HG03432 (cell line): ENCODE measurements around the gene SERPINB10.

Experiments used
- ATAC-seq: cut with Tn5 transposase; IDR thresholded peaks from one replicate; pipeline ENCODE4 v1.9.1; 2021; ENCODE audit warnings: mild to moderate bottlenecking, moderate library complexity; ENCODE audit not compliant: unreplicated experiment

SERPINB10 gene, protein sequence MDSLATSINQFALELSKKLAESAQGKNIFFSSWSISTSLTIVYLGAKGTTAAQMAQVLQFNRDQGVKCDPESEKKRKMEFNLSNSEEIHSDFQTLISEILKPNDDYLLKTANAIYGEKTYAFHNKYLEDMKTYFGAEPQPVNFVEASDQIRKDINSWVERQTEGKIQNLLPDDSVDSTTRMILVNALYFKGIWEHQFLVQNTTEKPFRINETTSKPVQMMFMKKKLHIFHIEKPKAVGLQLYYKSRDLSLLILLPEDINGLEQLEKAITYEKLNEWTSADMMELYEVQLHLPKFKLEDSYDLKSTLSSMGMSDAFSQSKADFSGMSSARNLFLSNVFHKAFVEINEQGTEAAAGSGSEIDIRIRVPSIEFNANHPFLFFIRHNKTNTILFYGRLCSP

DNA sequence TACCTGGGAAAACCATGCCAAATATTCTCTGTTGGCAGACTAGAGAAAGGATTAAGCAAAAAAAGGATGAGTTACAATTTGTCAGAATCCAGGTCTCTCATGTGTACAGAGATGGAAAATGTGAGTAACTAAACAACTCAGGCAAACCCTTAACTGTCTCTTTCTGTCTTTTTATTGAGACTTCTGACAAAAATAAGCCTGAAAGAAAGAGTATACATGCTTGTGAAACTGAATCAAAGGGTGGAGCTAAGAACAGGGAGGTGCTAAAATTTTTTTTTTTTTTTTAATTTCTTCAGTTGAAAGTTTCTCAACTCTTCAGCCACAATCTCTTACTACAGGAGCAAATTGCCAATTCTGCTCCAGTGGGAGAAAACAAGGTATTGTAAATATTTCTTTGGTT, at the start of gene SERPINB10:
Gene SERPINB10 (plus strand): TSS at position 295 of the 400 bp plus-strand sequence. CDS start 7,553 bp downstream, outside the sequence.
- ATAC-seq = peak; percentile 60

DNA sequence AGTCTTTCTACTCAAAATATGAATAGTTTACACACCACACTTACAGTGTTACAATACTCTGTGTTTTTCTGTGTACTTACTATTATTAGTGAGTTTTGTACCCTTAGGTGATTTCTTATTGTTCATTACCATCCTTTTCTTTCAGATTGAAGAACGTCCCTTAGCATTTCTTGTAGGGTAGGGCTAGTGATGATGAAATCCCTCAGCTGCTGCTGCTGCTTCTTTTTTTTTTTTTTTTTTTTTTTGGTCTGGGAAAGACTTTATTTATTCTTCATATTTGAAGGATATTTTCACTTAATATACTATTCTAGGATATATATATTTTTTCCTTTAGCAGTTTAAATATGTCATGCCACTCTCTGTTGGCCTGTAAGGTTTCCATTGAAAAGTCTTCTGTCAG, 49.3 kb upstream of the SERPINB10 start:
- ATAC-seq = no peak

DNA sequence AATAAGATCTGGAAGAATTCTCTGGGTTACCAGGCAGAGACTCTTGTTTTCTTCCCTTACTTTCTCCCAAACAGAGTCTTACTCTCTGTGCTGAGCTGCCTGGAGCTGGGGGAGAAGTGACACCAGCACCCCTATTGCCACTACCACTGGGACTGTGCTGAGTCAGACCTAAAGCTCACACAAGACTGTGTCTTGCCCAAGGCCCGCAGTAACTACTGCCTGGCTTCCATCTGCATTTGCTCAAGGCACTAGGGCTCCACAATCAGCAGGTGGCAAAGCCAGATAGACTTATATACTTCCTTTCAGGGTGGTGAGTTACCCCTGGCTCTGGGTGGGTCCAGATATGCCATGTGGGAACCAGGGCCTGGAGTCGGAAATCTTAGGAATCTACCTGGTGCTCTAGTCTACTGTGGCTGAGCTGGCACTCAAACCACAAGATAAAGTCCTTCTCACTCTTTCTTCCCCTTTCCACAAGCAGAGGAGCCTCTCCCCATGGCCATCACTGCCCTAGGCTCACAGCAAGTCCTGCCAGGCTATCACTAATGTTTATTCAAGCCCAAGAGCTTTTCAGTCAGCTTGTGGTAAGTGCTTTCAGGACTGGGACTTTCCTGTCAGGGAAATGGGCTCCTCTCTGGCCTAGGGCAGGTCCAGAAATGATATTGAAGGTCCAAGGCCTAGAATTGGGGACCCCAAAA, 47.8 kb upstream of the SERPINB10 start:
- no peak for ATAC-seq

DNA sequence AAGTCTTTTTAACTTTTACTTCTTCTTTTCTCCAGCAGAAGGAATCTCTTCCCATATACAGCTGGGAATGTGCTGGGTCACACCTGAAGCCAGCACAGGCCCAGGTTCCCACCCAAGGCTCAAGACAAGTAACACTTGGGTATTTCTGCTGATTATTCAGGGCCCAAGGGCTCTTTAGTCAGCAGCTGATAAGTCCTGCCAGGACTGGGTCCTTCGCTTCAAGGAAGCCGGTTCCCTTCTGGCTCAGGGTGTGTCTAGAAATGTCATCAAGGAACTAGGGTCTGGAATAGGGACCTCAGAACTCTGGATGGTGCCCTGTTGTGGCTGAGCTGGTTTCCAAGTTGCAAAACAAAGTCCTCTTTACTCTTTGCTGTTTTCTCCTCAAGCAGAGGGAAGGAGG, 47.2 kb upstream of the SERPINB10 start:
- no peak for ATAC-seq

DNA sequence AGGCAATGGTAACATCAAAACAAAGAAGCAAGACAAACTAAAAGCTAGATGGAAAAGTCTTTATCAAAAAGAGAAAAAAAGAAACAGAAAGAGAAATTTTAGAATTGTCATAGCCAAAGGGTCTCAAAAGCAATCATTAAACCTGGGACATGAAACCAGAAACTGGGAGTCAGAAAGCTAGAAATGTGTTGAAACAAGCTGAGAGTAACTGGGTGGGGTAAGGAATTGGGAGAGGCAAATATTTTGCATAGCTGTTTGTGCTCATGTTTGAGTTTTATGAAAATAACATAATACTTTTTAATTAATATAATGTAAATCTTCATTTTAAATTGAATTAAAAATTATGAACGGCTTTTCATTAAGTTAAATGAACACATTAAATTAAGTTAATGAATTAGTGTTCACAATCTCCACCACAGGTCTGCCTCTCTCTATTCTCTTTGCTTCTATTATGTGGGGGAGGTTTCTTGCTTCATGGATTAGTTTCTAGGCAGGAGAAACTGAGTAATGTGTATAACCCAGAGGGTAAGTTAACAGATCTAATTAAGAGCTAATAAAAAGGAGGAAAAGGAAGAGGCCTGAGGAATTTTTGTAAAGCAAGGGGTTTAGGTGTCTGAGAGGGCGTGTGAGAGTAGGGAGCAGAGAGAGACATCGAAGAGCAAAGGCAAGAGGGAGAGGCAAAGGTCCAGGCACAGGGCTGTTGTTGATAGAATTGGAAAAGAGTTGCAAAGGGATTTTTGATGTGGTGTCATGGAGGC, 40.2 kb upstream of the SERPINB10 start:
- ATAC-seq = no peak

DNA sequence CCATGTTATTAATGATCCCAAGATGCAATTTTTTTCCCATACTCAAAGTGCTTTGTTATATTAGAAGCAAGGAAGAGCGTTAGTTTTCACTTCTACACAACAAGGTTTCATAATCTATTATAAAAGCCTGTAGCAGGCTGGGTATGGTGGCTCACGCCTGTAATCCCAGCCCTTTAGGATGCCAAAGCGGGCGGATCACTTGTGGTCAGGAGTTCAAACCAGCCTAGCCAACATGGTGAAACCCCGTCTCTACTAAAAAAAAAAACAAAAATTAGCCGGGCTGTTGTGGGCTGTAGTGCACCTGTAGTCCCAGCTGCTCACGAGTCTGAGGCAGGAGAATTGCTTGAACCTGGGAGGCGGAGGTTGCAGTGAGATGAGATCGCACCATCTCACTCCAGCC, 39.2 kb upstream of the SERPINB10 start:
- no peak for ATAC-seq

DNA sequence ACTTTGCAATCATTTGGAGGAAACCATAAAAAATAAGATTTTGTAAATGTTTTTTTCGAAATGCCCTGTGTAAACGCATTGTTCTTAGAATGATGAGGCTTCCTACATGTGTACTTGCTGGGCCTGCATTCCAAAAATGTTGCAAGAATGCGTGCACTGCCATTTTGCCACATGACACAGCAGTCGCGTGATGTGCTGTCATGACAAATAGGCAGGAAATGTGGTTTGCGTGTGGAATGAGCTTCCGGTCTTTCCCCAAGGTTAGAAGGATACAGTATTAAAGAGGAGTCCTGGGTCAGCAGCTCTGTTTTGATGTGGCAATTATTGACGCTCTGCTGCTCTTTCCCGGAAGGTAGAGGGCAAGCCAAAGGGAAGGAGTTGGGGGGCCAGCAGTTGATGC, 38.4 kb upstream of the SERPINB10 start:
- ATAC-seq = no peak

DNA sequence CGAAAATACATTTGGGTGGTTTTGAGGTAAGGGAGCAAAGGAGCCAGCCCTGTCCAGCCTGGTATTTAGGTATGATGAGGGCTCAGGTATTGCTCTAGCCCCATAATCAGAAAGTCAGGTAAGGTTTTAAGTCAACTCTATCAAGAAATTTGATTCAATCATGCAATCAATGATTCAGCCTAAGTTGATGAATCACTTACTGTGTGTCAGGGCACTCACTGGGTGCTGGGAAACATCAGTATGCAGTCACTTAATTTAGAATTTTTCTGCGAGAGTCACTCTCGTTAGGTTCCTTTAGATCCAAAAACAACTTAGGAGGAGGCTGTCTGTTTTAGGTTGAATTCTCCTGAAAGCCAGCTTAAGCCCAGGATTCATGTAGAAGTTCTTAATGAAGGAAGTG, 37.9 kb upstream of the SERPINB10 start:
- no peak for ATAC-seq

DNA sequence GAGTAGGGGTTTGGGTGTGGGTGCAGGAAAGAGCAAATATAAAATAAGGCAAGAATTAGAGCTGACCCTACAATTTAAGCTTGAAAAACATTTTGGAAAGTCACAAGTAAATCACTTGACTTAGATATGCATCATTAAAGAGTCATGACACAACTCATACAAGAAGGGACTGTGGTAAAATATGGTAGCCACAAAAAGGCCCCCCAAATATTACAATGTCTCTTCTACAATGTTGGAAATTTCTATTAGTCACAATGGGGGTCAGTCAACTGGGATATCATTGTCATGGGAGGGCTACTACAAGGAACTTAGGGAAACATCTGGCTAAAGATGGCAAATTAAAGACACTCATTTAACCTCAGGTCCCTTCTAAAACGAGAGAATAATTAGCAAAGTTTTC, 35.9 kb upstream of the SERPINB10 start:
- ATAC-seq = no peak

DNA sequence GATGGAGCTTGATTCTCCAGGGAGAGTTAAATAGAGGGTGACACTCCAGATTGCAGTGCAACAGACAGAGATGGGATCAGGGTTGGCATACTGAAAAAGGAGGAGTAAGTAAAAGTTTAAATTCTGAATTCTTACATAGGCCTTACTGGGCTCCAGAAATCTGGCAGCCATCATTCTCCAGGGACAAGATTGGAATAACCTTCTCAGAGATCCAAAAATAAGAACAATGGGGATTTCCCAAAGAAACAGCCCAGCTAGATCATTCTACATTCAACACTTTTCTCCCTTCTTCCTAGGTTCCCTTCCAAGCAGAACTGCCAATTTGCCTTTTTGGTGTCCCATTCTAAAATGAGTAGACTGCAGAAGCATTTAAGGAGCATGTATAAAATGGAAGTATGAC, 35.2 kb upstream of the SERPINB10 start:
- ATAC-seq = no peak

DNA sequence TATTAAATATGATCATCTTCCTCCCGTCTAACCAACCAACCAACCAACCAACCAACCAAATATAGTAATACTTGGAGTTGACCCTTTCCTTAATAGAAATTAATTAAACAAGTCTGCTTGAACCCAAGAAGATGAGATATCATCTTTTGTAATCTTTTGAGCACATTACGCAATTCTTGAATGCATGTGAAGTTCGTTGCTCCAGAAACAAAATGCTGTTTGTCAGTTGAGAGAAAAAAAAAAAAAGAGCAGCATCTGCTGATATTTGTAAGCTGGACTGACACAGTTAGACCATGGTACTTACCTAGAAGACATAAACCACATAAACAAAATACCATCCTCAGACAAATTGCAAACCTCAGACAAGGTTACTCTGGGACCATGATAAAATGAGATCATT, 29.4 kb upstream of the SERPINB10 start:
- no peak for ATAC-seq

DNA sequence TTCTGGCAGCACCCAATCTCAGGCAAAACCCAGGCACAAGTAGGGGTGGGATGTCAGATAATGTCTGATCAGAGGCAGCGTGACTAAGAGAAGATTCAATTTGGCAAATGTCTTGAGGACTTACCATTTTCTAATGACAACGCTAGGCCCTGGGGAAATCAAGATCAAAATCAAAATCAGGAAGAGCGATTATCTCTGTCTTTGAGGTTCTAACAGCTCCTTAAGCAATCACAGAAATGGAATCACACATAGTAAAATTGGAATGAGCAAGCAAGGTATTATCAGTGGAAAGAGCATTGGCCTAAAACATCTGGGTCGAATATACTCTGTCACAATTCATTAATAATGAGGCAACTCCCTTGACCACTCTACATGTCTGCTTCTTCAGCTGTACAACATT, 28.8 kb upstream of the SERPINB10 start:
- ATAC-seq = no peak

DNA sequence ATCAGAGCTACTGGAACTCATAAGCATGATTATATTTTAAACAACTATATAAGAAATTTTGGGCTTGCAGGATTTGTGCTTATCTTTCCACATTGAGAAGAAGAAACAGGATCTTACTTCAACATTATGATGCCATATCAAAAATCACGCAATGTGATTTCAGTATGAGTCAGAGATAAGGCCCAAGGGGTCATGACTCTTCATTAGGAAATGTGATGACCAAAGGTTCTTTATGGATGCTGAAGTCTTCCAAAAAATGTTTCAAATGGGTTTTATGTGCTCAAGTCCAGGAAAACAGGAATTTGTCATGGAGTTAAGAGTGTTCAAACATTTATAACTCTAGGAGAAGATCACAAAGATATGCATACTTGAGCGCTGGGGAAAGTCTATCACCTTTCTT, 28.0 kb upstream of the SERPINB10 start:
- no peak for ATAC-seq

DNA sequence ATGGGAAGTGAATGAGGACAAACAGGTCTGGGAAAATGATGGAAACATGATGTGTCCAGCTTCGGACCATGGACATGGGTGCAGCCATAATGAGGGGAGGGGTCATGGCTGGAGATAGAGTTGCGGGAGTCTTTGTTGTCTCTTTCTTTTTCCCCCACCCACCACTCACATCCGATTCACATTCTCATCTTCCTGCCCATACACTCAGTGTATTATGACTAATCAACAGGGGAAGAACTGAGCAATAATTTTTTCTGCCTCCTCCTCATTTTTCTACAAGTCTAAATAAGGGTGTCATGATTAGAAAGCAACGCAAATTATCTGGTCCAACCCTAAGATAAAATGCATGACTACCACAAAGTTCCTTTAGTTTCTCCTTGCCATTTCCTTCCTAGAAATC, 25.9 kb upstream of the SERPINB10 start:
- no peak for ATAC-seq

DNA sequence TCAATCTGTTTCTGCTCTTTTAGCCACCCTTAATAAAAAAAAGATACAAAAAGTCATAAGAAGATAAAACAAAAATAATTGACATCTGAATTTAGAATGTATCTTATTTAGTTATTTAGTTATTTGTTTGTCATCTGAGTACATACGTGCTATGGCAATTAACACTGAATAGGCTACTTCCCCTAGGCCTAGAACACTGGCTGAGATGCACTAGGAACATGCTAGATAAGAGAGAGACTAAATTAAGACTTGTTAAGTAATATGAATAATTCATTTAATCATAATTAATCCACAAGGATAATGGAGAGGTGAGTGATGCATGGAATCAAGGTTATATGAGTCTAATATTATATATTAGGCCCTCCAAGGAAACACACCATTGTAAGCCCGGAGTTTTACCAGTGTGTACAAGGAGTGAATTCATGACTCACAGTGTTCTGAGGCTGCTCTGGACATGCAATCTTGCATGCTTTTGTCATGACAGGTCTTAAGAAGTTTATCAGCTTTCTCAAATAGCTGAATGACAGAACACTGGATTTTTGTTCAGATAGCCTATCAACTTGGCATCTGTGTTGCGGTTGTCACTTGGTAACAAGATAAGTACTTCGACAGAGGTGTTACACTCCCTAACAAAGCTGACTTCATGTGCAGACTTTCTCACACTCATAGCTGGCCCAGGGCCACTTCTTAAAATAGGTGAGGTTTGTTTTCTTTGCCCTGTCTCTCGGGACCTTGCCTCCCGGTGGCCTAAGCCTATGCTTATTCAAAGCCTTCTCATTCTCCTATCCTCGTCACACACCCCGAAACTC, 25.2 kb upstream of the SERPINB10 start:
- peak; percentile 44 for ATAC-seq

DNA sequence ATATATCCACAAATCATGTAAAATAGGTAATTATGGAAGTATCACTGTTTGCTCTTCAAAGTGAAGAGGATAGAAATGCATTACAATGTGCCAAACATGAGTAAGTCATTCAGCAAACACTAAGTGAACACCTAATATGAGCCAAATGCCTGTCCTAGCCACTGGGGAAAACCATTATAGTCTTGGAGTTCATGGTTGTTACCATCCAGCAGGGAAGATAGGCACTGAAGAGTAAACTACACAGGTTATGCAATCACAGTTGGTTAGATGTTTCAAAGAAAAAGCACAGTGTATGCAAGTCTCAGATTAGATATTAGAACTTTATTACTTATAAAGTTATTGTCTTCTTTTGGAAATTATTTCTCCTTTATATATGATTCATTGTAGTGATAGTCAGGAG, 24.1 kb upstream of the SERPINB10 start:
- no peak for ATAC-seq

DNA sequence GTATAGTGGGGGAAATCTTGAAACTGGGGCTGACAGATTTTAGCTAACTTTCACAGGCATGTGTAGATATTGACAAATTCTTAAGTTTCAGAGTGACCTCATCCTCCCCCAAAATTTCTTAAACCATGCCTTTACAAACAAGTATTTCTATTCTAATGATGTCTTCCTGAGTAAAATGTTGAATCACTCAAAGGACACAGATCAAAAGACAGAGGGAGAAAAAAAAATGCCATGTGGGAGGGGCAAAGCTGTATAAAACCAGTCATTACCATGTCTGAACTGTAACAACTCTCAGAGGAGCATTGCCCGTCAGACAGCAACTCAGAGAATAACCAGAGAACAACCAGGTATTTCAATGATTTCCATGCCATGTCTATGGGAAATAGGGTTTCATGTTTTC, 20.3 kb upstream of the SERPINB10 start, which contains the start of gene SERPINB2:
Gene SERPINB2 (plus strand): TSS at position 282 of the 400 bp plus-strand sequence. CDS start 3,740 bp downstream, outside the sequence.
- no peak for ATAC-seq

DNA sequence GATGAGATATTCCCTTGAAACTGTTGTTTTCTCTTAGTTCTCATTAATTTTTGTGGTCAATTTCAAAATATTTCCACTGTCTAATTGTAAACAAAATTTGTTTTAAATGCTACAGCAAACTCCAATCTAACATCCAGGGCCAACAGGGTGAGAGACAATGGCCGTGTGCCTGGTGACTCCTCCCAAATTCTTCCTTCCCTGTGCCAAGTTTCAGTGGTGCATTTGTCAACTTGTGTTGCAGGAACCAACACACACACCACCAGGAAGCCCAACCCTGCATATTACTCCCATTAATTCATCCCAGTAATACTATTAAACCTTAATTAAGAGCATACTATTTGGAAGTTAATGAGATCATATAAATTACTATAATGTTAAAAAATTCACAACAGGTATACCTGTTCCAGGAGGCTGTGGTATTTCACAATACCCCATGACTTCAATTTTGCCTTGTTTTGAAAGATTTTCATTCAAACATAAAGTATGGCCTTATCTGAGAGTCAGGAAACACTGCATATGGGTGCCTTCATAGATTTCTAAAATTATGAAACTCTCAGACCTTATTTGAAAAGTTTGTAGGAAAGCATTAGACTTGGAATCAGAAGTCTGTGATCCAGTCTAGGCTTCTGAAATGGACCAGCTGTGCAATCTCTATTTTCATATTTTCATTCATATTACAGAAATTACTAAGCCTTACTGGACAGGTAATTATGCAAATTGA, 19.1 kb upstream of the SERPINB10 start:
- ATAC-seq = no peak

DNA sequence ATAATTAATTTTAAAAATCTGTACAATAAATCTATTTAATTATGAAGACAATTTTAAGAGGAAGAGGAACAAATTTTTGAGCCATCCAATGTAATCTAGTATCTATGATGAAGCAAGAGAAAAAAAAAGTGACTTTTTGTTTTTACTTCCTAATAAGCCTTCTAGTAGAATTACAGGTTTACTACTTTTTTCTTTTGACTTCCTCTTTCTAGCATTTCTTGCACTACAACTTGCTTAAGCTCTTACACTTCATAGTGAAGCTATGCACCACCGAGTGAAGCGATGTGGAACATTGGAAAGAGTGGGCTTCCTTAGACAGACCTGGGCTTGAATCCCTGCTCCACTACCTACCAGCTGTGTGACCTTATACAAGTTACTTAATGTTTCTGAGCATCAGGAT, 18.1 kb upstream of the SERPINB10 start:
- no peak for ATAC-seq
